Adrenal gland (tissue), 12 donors: ENCODE measurements around the gene SPPL2B. TPM values are rescaled to one million over a fixed set of nuclear protein-coding genes. Genes with fewer than 3 reads are reported as not detected.

Experiments
- DNase-seq, 7 donors: peaks; one replicate each; pipeline ENCODE4 v3.0.0-alpha.2; 2019 to 2020
- H3K27ac ChIP-seq, 5 donors: fragments of 200-600 bp; sonication (generic) in 4 of 5; 1 replicate in 3 of 5; 2 replicates in 2 of 5; pipeline versions ENCODE4 v1.5.1 to v1.8.0; 2016 to 2020; ENCODE audit warnings: mild to moderate bottlenecking in 1 of 5
- H3K27me3 ChIP-seq: fragments of 200-600 bp; 2 replicates; pipeline ENCODE4 v1.8.0; 2021
- H3K36me3 ChIP-seq, 2 donors: fragments of 200-600 bp; replicated peaks in 1 of 2; 1 replicate in 1 of 2; 2 replicates in 1 of 2; pipeline versions ENCODE4 v1.5.1 to v1.8.0; 2018 to 2022
- H3K4me1 ChIP-seq, 2 donors: fragments of 200-600 bp; replicated peaks in 1 of 2; 1 replicate in 1 of 2; 2 replicates in 1 of 2; pipeline versions ENCODE4 v1.5.1 to v1.8.0; 2018 to 2021
- H3K4me3 ChIP-seq, 4 donors: fragments of 200-600 bp; sonication (generic) in 3 of 4; one replicate each; pipeline ENCODE4 v1.5.1; 2016 to 2018
- H3K9me3 ChIP-seq, 3 donors: fragments of 200-600 bp; sonication (generic) in 1 of 3; replicated peaks in 1 of 3; 1 replicate in 2 of 3; 2 replicates in 1 of 3; pipeline versions ENCODE4 v1.5.1 to v1.8.0; 2016 to 2021
- CTCF ChIP-seq, 6 experiments: fragments of 450-650 bp in 4 of 6; fragments of 200-600 bp in 2 of 6; sonication (generic) in 1 of 6; IDR thresholded peaks; 1 replicate in 5 of 6; 2 replicates in 1 of 6; pipeline versions ENCODE4 v1.5.1 to v1.8.0; 2016 to 2021; ENCODE audit warnings: antibody characterized with exemption in 6 of 6, mild to moderate bottlenecking in 2 of 6, moderate library complexity in 1 of 6
- POLR2A ChIP-seq, 2 donors: fragments of 450-650 bp; IDR thresholded peaks; one replicate each; pipeline ENCODE4 v1.6.1; 2017; ENCODE audit warnings: antibody characterized with exemption in 2 of 2, mild to moderate bottlenecking in 2 of 2, moderate library complexity in 1 of 2
- WGBS, 4 donors: extraction: QIAGEN DNeasy Blood & Tissue Kit in 2 of 4; methylation state at CpG; one replicate each; pipeline versions ENCODE4 v1.1.5 to v1.1.7; 2013 to 2017; 5-methylcytosine and 5-hydroxymethylcytosine counted together
- intact Hi-C, 2 donors: fragments of 100-400 bp; cut with DNase I; formaldehyde crosslinking; loops; one replicate each; pipeline versions ENCODE4 v1.14.1 to v1.15.0; 2022 to 2023
- polyA plus RNA-seq, 3 donors: library from polyadenylated mRNA; stranded (reverse); fragments of 200-250 nt in 2 of 3; fragments of 350-450 nt in 1 of 3; fragmentation: Illumina TruSeq in 1 of 3; extraction: RNeasy Lipid Tissue Mini Kit (QIAGEN cat#74804) in 1 of 3; gene quantifications; one replicate each; pipeline ENCODE4 v1.2.3, GENCODE V29; 2013 to 2014
- total RNA-seq, 9 donors: library from RNA; depleted of rRNA in 4 of 9; stranded (reverse); fragments of >200 nt in 4 of 9; fragments of 120-200 nt in 1 of 9; fragmentation: NEBNext Ultra II Directional in 1 of 9; extraction: Animal tissue kit (Norgen Biotek cat#: 25700) in 1 of 9; gene quantifications; one replicate each; pipeline versions ENCODE4 v1.1.0 to v1.2.4, GENCODE V29; 2013 to 2023
- donor health status: healthy with polysubstance abuse.
- donor health status: Bipolar disorder and iron deficiency.
- donor health status: DM: yes; HTN: yes; CAD: no.
- donor health status: DM: no; HTN: no; CAD: no.
- donor health status: DM: no; HTN: no; CAD: no.
- donor health status: DM: yes; HTN: yes; CAD: no.

SPPL2B gene
- total and polyA plus RNA-seq, 12 donors: 3.9 to 208 (median 31.6) TPM

GRCh38 chr19:2338055-2338615, 9.7 kb downstream of the SPPL2B start:
- Histone ChIP-seq H3K27ac (no peak overlapping the region), H3K27me3 (no peaks in the 10 kb centered on the region), H3K9me3 (no peaks in the 10 kb centered on the region), H3K4me1 (no peaks in the 10 kb centered on the region), H3K36me3 (peaks cover 0 to 19% of the 10 kb centered on the region in 2 donors), H3K4me3 (no peak overlapping the region)
- intact Hi-C loops: no loop called here
- 92 to 96% (median 94%) methylated on average over 18 to 21 of the region's 21 CpGs; no CpG with 5 or more reads in 1 of the 4 donors for WGBS, 4 donors
- DNase-seq: no peak
- TF ChIP-seq POLR2A (IDR thresholded peaks at IDR 0.05) (no peak), CTCF (IDR thresholded peaks at IDR 0.05) (no peak)

GRCh38 chr19:2338751-2339643, 10.5 kb downstream of the SPPL2B start:
- Histone ChIP-seq H3K4me1 (no peaks in the 10 kb centered on the region), H3K27ac (no peak overlapping the region), H3K4me3 (no peak overlapping the region), H3K27me3 (no peaks in the 10 kb centered on the region), H3K9me3 (no peaks in the 10 kb centered on the region), H3K36me3 (peaks cover 0 to 19% of the 10 kb centered on the region in 2 donors)
- WGBS, 4 donors: 95 to 98% (median 97%) methylated on average over 30 to 54 of the region's 54 CpGs
- DNase-seq: no peak
- intact Hi-C loops: no loop called here
- TF ChIP-seq POLR2A (IDR thresholded peaks at IDR 0.05): no peak
- TF ChIP-seq CTCF (IDR thresholded peaks at IDR 0.05): no peak

DNA sequence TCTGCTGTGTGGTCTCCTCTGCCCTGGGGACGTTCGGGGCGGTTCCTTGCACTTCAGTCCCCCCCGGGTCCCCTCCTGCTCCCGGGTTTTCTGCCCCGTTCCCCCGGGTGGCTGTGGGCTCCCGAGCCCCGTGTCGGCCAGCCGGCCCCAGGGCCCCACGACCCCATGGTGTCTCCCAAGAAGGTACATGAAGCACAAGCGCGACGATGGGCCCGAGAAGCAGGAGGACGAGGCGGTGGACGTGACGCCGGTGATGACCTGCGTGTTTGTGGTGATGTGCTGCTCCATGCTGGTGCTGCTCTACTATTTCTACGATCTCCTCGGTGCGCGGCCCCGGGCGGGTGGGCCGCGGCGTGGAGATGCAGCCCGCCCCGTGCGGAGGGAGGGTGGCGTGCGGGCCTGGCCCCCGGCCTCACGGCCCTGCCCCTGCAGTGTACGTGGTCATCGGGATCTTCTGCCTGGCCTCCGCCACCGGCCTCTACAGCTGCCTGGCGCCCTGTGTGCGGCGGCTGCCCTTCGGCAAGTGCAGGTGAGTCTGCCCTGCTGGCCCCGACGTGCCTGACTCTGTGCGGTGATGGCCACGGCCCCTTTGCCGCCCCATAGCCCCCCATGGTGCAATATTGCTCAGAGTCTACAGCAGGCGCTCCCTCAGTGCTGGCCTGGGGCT, 11.3 kb downstream of the SPPL2B start:
- no peak for DNase-seq
- H3K36me3 ChIP-seq: peaks cover 0 to 19% of the 10 kb centered on the region in 2 donors
- 95 to 97% (median 96%) methylated on average over 30 to 52 of the region's 52 CpGs for WGBS, 4 donors
- TF ChIP-seq POLR2A (IDR thresholded peaks at IDR 0.05): no peak
- H3K4me1 ChIP-seq: no peaks in the 10 kb centered on the region
- no peak overlapping the region for H3K4me3 ChIP-seq
- intact Hi-C loops: no loop called here
- no peaks in the 10 kb centered on the region for H3K9me3 ChIP-seq
- no peak overlapping the region for H3K27ac ChIP-seq
- H3K27me3 ChIP-seq: no peaks in the 10 kb centered on the region

GRCh38 chr19:2340496-2341243, 12.2 kb downstream of the SPPL2B start:
- H3K36me3 ChIP-seq: peaks cover 0 to 19% of the 10 kb centered on the region in 2 donors

More at GRCh38 chr19:2340496-2341243, 12.2 kb downstream of the SPPL2B start:
- no peaks in the 10 kb centered on the region for H3K27me3 ChIP-seq
- no peak for DNase-seq
- no peaks in the 10 kb centered on the region for H3K9me3 ChIP-seq
- H3K27ac ChIP-seq: no peak overlapping the region
- 90 to 95% (median 94%) methylated on average over 14 to 38 of the region's 38 CpGs for WGBS, 4 donors
- no peak overlapping the region for H3K4me3 ChIP-seq
- no peaks in the 10 kb centered on the region for H3K4me1 ChIP-seq
- intact Hi-C loops: no loop called here
- no peak for TF ChIP-seq CTCF (IDR thresholded peaks at IDR 0.05)
- TF ChIP-seq POLR2A (IDR thresholded peaks at IDR 0.05): no peak
